NT2/D1 (cell line): ENCODE measurements around the gene SEPTIN8.

Experiments
- SUZ12 ChIP-seq: IDR thresholded peaks from 2 replicates; pipeline ENCODE4 v1.6.1; 2011; ENCODE audit not compliant: insufficient read length, insufficient read depth; ENCODE audit errors: extremely low read depth
- YY1 ChIP-seq: IDR thresholded peaks from 2 replicates; pipeline ENCODE4 v1.6.1; 2011; ENCODE audit not compliant: insufficient read length, insufficient read depth
- ZNF274 ChIP-seq: IDR thresholded peaks from 2 replicates; pipeline ENCODE4 v1.6.1; 2011; ENCODE audit warnings: mild to moderate bottlenecking, low read depth, low read length

GRCh38 chr5:132790201-132790865 lies 13.3 kb upstream of the SEPTIN8 start:
- TF ChIP-seq SUZ12 = no peak
- no peak for TF ChIP-seq YY1
- no peak for TF ChIP-seq ZNF274
